ENCODE data around the gene PAQR4.

DNA sequence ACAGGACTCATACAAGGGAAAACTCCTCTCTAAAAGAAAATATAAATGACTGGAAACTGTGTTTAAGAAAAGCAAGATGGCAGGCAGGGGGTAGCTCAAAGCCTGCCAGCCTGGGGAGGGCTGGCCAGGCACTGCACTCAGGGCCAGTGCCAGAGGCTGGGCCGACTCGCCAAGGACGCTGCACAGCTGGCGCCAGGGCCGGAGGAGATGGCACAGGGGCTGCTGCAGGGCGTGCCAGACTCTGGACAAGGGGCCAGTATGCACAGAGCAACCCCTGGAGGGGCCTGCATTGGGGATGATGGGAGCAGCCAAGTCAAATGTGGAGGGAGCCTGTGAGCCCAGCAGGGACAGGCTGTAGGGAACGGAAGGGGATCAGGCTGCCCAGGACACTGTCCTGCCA lies 7.1 kb downstream of the PAQR4 start:
- TF ChIP-seq, protein P1, sequence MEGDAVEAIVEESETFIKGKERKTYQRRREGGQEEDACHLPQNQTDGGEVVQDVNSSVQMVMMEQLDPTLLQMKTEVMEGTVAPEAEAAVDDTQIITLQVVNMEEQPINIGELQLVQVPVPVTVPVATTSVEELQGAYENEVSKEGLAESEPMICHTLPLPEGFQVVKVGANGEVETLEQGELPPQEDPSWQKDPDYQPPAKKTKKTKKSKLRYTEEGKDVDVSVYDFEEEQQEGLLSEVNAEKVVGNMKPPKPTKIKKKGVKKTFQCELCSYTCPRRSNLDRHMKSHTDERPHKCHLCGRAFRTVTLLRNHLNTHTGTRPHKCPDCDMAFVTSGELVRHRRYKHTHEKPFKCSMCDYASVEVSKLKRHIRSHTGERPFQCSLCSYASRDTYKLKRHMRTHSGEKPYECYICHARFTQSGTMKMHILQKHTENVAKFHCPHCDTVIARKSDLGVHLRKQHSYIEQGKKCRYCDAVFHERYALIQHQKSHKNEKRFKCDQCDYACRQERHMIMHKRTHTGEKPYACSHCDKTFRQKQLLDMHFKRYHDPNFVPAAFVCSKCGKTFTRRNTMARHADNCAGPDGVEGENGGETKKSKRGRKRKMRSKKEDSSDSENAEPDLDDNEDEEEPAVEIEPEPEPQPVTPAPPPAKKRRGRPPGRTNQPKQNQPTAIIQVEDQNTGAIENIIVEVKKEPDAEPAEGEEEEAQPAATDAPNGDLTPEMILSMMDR (IDR thresholded peaks at IDR 0.05), result no peak
- no peak for TF ChIP-seq POLR2A (IDR thresholded peaks at IDR 0.05)
- no peak for TF ChIP-seq EP300 (IDR thresholded peaks at IDR 0.05)
